HG03175 (cell line): ENCODE measurements around the gene THAP6.
"Not testable (repeated sequence)": the region's sequence is repeated elsewhere in the genome, so short reads cannot be mapped to it uniquely, and the experiment has no call there.

Source experiments
- ATAC-seq: cut with Tn5 transposase; IDR thresholded peaks from one replicate; pipeline ENCODE4 v1.9.1; 2021; ENCODE audit warnings: mild to moderate bottlenecking, moderate library complexity; ENCODE audit not compliant: unreplicated experiment

THAP6 gene, protein sequence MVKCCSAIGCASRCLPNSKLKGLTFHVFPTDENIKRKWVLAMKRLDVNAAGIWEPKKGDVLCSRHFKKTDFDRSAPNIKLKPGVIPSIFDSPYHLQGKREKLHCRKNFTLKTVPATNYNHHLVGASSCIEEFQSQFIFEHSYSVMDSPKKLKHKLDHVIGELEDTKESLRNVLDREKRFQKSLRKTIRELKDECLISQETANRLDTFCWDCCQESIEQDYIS

DNA sequence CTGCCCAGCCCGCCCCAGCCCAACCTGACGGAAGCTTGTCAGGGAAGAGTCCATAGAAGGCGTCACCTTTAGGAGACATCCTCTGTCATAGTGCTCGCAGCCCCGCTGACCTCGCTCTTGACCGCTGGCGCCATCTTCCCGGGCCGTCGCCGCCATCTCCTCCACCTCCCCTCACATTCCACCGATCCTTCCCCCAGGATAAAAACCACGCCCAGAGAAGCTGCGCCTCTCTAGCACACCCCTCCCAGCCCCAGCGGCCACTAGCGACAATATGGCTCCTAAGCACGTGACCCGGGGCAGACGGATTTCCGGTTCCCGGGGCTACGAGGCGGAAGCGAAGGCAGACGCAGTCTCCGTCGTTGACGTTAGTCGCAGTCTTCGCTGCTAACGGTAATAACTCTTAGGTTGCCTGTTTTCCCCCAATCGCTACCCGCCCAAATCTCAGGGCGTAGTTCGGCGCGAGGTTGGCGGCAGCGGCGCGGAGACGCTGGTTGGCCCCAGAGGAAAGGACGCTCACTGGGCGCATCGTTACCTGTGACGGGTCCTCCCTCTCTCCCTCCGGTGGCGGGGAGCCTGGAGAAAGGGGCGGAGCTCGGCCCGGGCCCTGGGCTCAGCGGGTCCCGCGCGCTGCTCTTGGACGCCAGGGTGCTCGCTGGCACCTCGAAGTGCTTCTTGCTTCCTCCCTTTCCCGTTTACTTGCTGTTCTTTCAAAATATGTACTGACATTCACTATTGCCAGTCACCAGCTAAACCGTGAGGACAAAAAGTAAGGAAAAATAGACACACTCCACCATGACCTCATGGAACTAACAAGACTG lies at the start of gene THAP6, which contains the start of gene RCHY1:
Gene THAP6, plus strand, starts transcription at position 343 of the 818 bp plus-strand sequence. CDS start 980 bp downstream, outside the sequence.
Gene RCHY1, minus strand, starts transcription at position 273 of the 818 bp plus-strand sequence. Its CDS starts 117 bp downstream, at position 156.
- peak; percentile 92 for ATAC-seq

DNA sequence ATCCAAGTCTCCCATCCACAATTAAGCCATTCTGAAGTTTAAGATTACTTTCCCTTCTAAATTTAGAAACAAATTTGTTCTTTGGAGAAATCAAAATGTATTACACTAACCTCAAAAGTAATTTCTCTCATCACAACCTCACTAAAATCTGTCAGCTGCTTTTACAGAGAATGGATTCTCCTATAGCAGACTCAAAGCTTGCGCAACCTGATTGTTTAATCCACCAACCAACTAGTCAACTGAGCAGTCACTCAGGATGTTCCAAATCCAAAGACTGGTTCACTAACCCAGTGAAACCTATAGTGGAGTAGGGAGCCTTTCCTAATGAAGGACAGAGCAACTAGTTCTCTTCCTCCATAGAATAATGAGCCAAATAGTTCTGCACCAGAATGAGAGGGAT lies 44.4 kb upstream of the THAP6 start:
- ATAC-seq = no peak

DNA sequence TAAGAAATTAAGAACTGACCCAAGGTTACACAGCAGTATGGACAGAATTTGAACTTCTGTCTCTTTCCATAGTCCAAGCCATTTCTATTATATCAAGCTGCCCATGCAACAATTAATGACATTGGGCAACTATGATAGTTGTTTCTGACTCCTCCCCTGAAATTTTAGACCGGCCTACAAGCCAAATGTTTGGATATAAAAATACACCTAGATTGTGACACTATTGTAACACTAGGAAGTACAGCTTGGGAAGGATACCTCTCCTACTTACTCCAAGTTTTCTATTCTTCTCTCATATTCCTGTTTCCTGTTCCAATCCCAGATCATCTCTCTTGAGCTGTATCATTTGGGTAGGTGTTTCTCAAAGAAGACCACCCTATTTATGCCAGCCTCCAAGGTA lies 43.5 kb upstream of the THAP6 start:
- no peak for ATAC-seq

DNA sequence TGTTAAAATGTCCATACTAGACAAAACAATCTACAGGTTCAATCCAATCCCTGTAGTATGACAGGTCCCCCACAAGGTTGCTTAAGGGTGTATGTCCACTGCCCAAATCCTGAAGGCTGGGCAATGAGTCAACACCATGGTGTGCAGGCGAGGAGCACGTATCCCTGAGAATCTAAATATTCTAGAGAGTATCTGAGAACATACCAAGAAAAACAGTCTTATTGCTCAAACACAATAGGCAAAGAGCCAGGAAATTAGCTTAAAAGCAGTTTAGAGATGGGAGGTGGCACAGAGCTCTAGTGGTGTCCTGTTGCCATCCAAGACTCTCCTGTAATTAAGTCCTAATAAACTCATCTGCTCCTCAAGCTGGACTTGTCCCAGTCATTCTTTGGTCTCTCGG lies 37.1 kb upstream of the THAP6 start:
- no peak for ATAC-seq

DNA sequence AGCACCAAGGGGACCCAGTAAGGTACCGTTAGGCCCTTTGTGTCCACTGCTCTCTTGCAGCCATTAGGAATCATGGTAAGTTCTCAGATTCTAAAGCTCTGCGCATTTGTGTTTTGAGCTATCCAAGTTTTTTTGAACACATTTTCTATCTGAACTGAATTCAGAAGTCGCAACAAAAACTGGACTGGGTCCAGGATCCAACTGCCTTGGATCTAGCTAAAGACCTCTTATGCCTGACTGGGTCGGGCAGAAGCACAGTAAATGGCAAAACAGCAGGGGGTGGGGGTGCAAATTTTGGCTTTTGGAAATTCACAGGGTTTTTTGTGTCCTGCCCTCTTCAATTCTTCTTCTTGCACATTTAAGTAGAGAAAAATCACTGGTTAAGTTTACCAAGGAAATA lies 30.1 kb upstream of the THAP6 start:
- ATAC-seq = no peak

DNA sequence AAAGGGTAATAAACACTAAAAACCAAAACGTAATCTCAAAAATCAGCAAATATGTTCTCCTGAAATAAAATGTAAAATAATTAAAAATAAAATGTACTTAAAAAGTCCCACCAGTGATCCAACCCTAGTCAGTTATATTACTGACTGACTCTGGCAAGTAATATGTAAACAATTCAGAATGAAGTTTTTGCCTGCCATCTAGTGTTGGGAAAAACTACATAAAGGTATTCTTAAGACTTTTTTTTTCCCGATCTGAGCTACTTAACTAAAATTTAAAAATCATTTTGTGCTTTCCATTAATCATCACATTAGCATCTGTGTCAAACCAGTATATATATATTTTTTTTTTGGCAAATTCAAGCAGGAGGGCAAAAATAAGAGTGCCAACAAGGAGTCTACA lies 24.1 kb upstream of the THAP6 start:
- ATAC-seq = no peak

DNA sequence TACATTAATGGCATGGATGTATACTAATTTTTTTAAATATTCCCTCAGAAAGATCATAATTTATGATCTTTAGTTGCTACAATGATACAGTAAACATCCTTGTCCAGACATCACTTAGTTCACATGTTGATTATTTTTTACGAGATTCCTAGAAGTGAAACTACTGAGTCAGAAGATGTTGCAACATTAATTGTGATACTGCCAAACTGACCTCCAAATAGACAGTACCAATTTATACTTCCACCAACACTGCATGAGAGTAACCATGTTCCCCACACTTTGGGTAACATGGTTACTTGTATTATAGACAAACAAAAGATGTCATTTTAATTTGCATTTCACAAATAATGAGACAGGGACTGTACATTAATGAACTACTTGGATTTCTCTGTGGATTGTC lies 19.7 kb upstream of the THAP6 start:
- ATAC-seq = no peak

DNA sequence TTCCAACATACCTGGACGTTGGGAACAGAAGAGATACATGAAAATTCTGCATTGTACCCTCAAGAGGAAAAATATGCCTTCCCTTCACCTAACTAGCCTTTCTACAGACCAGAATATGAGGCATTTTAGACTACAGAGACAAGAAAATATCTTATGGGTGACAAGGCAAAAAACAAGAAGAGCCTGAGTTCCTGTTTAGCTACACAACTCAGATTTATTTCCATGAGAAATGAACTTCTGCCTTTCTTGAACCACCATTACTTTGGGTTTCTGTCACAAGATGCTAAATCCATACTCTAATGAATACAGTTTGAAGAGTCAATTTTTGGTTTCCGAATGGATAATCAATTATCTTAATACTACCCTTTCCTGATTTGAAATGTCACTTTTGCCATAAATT lies 18.8 kb upstream of the THAP6 start:
- ATAC-seq = no peak

DNA sequence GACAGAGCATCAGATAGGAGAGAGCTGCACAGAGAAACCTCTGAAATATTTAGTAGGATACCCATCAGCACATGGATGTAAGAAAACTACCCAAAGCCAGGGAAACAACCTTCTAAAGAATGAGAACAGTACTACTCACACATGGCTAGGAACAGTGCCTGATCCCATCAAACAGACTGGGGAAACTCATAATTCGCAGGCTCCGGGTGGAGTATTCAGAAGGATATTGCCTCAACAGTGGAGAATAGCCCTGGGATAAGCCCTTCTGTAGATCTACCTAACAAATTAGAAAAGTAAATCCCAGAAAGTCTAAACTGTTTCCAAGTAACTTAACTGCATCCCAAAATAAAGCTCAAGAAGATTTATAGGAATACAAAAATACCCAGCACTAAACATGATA lies 17.9 kb upstream of the THAP6 start:
- ATAC-seq = no peak

DNA sequence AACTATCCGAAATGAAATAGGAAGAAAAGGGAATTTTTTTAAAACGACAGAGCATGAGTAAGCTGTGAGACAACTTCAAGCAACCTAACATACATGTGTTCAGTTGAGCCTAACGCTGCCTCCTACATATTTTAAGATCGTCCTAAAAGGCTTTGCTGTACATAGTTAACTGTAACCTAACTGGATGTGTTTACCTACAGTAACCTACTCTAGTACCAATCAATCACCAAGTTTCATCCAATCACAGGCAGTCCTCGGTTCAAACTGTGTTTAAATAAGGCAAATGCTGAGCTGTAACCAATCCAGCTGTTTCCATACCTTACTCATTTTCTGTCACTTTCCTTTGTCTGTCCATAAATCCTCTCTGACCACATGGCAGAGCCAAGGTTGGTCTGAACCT lies 17.1 kb upstream of the THAP6 start:
- ATAC-seq = no peak

DNA sequence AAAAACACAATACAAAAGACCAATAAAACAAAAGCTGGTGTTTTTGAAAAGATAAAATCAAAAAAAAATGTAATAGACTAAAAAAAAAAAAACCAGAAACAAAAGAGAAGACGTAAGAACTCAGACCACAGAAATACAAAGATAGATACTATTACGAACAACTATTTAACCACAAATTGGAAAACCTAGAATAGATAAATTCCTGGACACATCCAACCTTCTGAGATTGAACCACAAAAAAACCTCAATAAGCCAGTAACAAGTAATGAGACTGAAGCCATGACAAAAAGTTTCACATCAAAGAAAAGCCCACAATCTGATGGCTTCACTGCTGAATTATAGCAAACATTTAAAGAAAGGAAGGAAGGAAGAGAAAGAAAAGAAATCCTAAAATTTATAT lies 16.2 kb upstream of the THAP6 start:
- ATAC-seq = no peak

DNA sequence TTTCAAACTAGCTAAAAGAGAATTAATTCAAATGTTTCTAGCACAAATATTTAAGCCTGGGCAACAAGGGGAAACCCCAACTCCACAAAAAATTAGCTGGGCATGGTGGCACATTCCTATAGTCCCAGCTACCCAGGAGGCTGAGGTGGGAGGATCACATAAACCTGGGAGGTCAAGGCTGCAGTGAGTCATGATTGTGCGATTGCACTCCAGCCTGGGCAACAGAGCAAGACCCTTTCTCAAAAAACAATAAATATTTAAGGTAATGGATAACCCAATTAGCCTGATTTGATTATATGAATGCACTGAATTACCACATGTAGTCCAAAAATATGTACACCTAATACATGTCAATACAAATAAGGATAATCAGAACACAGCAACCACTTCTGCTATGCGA lies 14.4 kb upstream of the THAP6 start:
- no peak for ATAC-seq

DNA sequence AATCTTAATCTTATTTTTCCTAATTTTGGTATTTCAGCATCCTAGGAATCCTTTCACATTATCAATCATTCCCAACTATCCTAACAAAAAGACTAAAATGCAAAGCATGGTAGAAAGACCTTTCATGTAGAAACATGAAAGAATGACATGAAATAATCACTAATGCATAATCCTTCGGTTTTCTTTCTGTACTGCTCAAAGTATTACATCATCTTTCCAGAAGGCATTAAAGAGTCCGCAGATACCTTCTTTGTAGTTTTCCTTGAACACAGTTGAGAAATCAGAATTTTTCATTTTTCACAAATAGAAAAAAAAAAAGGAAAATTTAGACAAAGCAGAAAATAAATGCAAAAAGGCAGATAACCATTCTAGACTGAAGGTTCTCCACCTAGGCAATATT lies 11.6 kb upstream of the THAP6 start:
- no peak for ATAC-seq

DNA sequence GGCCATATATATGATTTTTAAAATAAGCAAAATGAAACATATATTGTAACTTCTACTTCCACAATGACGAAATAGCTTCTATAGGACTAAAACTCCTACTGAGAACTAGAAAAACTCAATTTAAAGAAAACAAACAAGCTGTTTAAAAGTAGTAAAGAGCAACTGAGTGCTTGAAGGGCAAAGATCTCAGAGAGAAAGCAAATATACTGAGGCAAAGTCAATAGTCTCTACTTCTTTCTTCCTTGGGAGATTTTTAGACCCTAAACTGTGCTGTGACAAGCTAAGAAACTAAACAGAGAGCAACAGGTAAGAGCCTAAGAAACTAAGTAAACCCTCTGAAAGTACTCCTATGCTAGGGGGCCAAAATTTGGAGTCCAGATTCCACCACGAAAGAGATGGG lies 8.6 kb upstream of the THAP6 start:
- ATAC-seq = no peak

DNA sequence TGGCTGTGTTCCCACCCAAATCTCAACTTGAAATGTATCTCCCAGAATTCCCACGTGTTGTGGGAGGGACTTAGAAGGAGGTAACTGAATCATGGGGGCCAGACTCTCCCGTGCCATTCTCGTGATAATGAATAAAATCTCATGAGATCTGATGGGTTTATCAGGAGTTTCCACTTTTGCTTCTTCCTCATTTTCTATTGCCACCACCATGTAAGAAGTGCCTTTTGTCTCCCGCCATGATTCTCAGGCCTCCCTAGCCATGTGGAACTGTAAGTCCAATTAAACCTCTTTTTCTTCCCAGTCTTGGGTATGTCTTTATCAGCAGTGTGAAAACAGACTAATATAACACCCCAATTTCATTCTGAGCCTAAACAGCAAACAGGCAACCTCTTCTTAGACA lies 4.7 kb upstream of the THAP6 start:
- not testable (repeated sequence) for ATAC-seq

DNA sequence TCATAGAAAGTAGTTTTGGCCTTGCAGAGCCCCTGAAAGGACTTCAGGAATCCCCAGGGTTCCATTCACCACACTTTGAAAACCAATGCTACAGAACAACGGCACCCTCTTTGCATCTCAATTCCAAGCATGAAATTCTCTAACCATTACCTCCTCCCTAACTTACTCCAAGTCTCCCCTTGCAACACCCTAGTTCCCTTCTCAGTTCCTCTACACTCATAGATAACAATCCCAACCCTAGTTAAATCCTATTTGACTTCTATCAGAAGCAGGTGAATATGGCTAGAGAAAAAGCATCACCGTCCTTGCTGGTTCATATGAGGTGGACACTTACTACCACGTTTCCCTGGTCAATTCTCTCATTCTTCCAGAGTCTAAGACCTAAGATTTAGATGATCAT lies 2.4 kb upstream of the THAP6 start:
- no peak for ATAC-seq

DNA sequence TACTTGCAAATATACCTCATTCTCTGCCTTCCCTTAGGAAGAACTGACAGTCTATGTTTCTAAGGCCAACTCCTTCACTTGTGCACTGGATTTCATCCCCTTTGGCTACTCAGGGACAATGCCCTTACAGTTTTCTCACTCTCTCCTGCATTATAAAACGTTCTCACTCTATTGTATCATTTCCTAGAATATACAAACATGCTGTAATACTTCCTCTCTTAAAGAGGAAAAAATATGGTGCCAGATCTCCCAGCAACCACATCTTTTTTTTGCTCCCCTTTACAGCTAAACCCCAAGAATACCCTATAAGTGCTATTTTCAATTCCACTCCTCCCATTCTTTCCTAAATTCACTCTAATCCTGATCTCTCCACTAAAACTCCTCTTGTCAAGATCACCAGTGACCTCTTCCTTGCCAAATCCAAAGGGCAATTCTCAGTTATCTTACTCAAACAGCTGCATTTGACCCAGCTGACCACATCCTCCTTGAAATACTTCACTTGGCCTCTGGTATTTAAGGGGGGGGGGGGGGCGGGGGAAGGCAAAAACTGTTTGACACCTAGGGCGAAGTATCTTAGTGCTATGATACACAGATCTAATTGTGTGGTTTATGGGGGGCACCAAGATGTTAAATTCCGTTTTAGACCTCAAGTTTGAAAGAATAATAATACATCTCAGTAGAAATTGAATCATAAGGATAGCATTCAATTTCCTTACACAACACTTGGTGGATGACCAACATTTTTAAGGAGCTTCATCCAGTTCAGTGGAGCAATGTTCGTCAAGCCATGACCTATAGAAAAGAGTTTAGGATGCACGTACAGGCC lies 1.7 kb upstream of the THAP6 start:
- peak; percentile 27 for ATAC-seq

DNA sequence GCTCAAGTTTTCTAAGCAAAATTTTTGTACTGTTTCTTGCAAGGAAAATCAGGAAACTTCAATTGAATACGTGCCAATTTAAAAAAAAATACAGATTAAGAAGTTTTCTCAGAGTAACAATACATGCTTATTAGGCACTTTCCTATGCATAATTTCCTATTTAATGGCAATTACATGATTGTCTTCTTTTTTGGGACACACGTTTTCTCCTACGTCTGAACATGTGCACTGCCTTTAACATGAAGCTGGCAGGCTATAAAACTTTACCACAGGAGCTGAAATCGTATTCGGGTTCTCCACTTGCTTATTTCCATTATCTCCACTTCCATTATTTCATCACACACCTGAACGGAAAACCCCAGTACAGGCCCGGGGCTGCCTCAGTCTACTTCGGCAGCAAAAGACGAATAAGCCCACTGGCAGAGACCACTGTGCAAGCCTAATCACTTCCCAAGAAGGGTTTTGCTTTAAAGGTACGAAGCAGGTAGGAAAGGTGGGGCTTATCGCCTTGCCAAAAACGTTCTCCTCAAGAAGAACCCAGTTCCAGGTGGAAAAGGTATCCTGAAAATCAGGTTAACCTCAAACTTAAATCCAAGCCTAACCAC lies 645 bp upstream of the THAP6 start:
- no peak for ATAC-seq

DNA sequence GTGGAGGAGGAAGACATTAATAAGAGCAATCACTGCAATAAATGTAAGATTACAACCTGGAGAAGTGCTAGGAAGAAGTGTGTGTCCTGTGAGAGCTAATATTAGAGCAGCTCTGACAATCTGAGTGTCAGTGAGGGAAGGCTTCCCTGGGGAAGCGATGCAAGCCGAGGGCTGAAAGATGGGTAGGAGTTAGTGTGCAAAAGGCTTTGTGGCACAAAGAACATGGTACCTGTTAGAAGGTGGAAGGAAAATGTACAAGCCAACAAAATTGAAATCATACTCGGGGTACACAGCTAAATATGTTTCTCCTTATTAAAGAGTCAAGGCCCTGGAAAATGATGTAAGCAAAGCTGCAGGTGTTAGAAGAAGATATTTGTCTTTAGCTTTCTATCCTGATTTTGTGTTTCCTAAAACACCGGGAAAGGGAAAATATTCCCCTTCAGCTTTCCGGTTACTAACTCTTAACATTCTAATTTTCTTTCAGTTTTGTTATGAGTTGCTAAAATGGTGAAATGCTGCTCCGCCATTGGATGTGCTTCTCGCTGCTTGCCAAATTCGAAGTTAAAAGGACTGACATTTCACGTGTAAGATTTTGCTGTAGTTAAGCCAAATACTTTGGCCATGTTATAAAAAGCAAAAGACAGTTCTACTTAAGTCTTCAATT lies 808 bp downstream of the THAP6 start:
- peak; percentile 1 for ATAC-seq

DNA sequence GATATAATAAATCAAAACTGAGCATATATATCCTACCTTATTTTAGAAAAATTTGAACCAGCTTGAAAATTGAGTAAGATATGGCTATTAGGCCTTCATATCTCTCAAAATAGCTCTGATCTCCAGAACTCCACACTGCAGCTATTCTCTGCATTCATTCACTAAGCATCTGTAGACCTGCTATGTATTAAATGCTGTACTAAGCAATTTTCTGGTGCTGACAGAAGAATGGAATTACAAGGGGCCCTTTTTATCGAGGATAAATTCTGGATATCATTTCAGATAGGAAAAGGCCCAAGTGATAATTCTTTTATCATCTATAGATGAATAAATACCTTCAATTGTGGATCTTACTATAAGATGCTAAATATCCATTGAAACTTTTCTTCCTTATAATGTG lies 1.9 kb downstream of the THAP6 start:
- ATAC-seq = no peak

DNA sequence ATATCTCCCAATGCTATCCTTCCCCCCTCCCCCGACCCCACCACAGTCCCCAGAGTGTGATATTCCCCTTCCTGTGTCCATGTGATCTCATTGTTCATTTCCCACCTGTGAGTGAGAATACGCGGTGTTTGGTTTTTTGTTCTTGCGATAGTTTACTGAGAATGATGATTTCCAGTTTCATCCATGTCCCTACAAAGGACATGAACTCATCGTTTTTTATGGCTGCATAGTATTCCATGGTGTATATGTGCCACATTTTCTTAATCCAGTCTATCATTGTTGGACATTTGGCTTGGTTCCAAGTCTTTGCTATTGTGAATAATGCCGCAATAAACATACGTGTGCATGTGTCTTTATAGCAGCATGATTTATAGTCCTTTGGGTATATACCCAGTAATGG lies 5.2 kb downstream of the THAP6 start:
- ATAC-seq = not testable (repeated sequence)
